WTC11 (cell line): ENCODE results near the gene FAM135A. TPM values are rescaled to one million over a fixed set of nuclear protein-coding genes. Genes with fewer than 3 reads are reported as not detected.
A peak's percentile ranks its signal among the peaks of the same experiment; 100 is the strongest.

Experiments
- ATAC-seq: fragments of 200-7000 bp; cut with Tn5 transposase; 2 replicates; pipeline ENCODE4 v1.10.0; 2021; ENCODE audit warnings: mild to moderate bottlenecking, moderate library complexity
- CTCF ChIA-PET: fragments of 300-600 bp; sonication (Branson Sonifier 250); formaldehyde crosslinking; loops from one replicate; lab custom pipeline; 2021; ENCODE audit warnings: antibody characterized with exemption; lab: Charles Lee
- POLR2A ChIA-PET: fragments of 350-600 bp; sonication (Branson Sonifier 250); formaldehyde crosslinking; loops from one replicate; lab custom pipeline; 2021; ENCODE audit warnings: antibody characterized with exemption; lab: Charles Lee
- DNase-seq: peaks from one replicate; pipeline ENCODE4 v3.0.0; 2021; ENCODE audit warnings: low spot score
- H3K27ac Mint-ChIP-seq: 2 replicates; pipeline ENCODE4 v1.8.0; 2021; ENCODE audit warnings: mixed read lengths
- H3K27me3 Mint-ChIP-seq: 2 replicates; pipeline ENCODE4 v1.8.0; 2021; ENCODE audit warnings: low read depth, mild to moderate bottlenecking, moderate library complexity, mixed read lengths
- H3K36me3 Mint-ChIP-seq: 2 replicates; pipeline ENCODE4 v1.8.0; 2021; ENCODE audit warnings: mixed read lengths
- H3K4me1 Mint-ChIP-seq: 2 replicates; pipeline ENCODE4 v1.8.0; 2022; ENCODE audit warnings: mixed read lengths
- H3K4me3 Mint-ChIP-seq: 2 replicates; pipeline ENCODE4 v1.8.0; 2021; ENCODE audit warnings: mild to moderate bottlenecking, moderate library complexity, mixed read lengths
- H3K9me3 Mint-ChIP-seq: 2 replicates; pipeline ENCODE4 v1.8.0; 2021; ENCODE audit warnings: mixed read lengths
- ATF2 ChIP-seq: sonication (generic); formaldehyde crosslinking; IDR thresholded peaks from 2 replicates; pipeline ENCODE4 v1.8.1; 2022; ENCODE audit warnings: low read depth, missing genetic modification reagents, borderline replicate concordance
- ERG ChIP-seq: fragments of 250-450 bp; sonication (Bioruptor Pico); IDR thresholded peaks from 2 replicates; pipeline ENCODE4 v1.8.0; 2021; ENCODE audit warnings: mild to moderate bottlenecking
- ETV6 ChIP-seq: sonication (generic); formaldehyde crosslinking; IDR thresholded peaks from 2 replicates; pipeline ENCODE4 v1.8.1; 2022; ENCODE audit warnings: mild to moderate bottlenecking, missing genetic modification reagents
- NFYB ChIP-seq: sonication (generic); formaldehyde crosslinking; conservative IDR thresholded peaks from 2 replicates; pipeline ENCODE4 v1.8.0; 2022; ENCODE audit warnings: low read depth, missing genetic modification reagents
- NR3C1 ChIP-seq: sonication (generic); formaldehyde crosslinking; conservative IDR thresholded peaks from 2 replicates; pipeline ENCODE4 v1.8.1; 2023; ENCODE audit warnings: low read depth, mild to moderate bottlenecking, missing genetic modification reagents
- OVOL2 ChIP-seq: fragments of 250-450 bp; sonication (Bioruptor Pico); IDR thresholded peaks from 2 replicates; pipeline ENCODE4 v1.9.0; 2021; ENCODE audit warnings: mild to moderate bottlenecking, borderline replicate concordance
- SMAD3 ChIP-seq: sonication (generic); formaldehyde crosslinking; IDR thresholded peaks from 2 replicates; pipeline ENCODE4 v1.8.0; 2022; ENCODE audit warnings: missing genetic modification reagents, mild to moderate bottlenecking, borderline replicate concordance
- ZNF232 ChIP-seq: sonication (generic); formaldehyde crosslinking; IDR thresholded peaks from 2 replicates; pipeline ENCODE4 v1.8.0; 2022; ENCODE audit warnings: mild to moderate bottlenecking, missing genetic modification reagents
- ZNF317 ChIP-seq: sonication (generic); formaldehyde crosslinking; IDR thresholded peaks from 2 replicates; pipeline ENCODE4 v1.8.1; 2023; ENCODE audit warnings: low read depth, mild to moderate bottlenecking, moderate library complexity, missing genetic modification reagents, borderline replicate concordance
- ZNF396 ChIP-seq: fragments of 250-450 bp; sonication (Bioruptor Pico); IDR thresholded peaks from 2 replicates; pipeline ENCODE4 v1.8.0; 2021; ENCODE audit warnings: mild to moderate bottlenecking, moderate library complexity, borderline replicate concordance
- ZSCAN18 ChIP-seq: fragments of 250-450 bp; sonication (Bioruptor Pico); IDR thresholded peaks from 2 replicates; pipeline ENCODE4 v2.1.2; 2022; ENCODE audit warnings: mild to moderate bottlenecking, moderate library complexity
- total RNA-seq: library from RNA; stranded (reverse); gene quantifications from 3 replicates; pipeline ENCODE4 v1.2.3, GENCODE V29; 2021
- TF ChIP-seq, protein P1 (sequence below): fragments of 250-450 bp; sonication (Bioruptor Pico); IDR thresholded peaks from 2 replicates; pipeline ENCODE4 v1.9.0; 2021; ENCODE audit warnings: mild to moderate bottlenecking
- TF ChIP-seq, protein P2 (sequence below): sonication (generic); formaldehyde crosslinking; IDR thresholded peaks from 2 replicates; pipeline ENCODE4 v1.8.0; 2023; ENCODE audit warnings: missing genetic modification reagents
- TF ChIP-seq, protein P3 (sequence below): sonication (generic); formaldehyde crosslinking; IDR thresholded peaks from 2 replicates; pipeline ENCODE4 v1.8.1; 2022; ENCODE audit warnings: low read depth, mild to moderate bottlenecking, moderate library complexity, missing genetic modification reagents, borderline replicate concordance
- TF ChIP-seq, protein P4 (sequence below): sonication (generic); formaldehyde crosslinking; IDR thresholded peaks from 2 replicates; pipeline ENCODE4 v1.8.1; 2022; ENCODE audit warnings: mild to moderate bottlenecking, moderate library complexity, missing genetic modification reagents
- TF ChIP-seq, protein P5 (sequence below): sonication (generic); formaldehyde crosslinking; IDR thresholded peaks from 2 replicates; pipeline ENCODE4 v1.8.1; 2023; ENCODE audit warnings: mild to moderate bottlenecking, moderate library complexity, missing genetic modification reagents

Gene FAM135A
- total RNA-seq, 1 experiment from 2014 or later: 32.9 TPM

- TF ChIP-seq, protein P1, sequence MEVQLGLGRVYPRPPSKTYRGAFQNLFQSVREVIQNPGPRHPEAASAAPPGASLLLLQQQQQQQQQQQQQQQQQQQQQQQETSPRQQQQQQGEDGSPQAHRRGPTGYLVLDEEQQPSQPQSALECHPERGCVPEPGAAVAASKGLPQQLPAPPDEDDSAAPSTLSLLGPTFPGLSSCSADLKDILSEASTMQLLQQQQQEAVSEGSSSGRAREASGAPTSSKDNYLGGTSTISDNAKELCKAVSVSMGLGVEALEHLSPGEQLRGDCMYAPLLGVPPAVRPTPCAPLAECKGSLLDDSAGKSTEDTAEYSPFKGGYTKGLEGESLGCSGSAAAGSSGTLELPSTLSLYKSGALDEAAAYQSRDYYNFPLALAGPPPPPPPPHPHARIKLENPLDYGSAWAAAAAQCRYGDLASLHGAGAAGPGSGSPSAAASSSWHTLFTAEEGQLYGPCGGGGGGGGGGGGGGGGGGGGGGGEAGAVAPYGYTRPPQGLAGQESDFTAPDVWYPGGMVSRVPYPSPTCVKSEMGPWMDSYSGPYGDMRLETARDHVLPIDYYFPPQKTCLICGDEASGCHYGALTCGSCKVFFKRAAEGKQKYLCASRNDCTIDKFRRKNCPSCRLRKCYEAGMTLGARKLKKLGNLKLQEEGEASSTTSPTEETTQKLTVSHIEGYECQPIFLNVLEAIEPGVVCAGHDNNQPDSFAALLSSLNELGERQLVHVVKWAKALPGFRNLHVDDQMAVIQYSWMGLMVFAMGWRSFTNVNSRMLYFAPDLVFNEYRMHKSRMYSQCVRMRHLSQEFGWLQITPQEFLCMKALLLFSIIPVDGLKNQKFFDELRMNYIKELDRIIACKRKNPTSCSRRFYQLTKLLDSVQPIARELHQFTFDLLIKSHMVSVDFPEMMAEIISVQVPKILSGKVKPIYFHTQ (CRISPR knock-in tag): no peak
Observed at GRCh38 chr6:70396163-70396562, 17.1 kb upstream of the FAM135A start (continued).

GRCh38 chr6:70396796-70397729 is 16.2 kb upstream of the FAM135A start:
- Mint-ChIP-seq H3K27ac (peak overlapping the region; percentile 80), H3K27me3 (no peaks in the 10 kb centered on the region), H3K36me3 (no peaks in the 10 kb centered on the region), H3K4me3 (no peak overlapping the region), H3K9me3 (peaks cover 5% of the 10 kb centered on the region), H3K4me1 (peaks cover 15% of the 10 kb centered on the region)
- TF ChIP-seq NFYB (CRISPR knock-in tag): no peak
- TF ChIP-seq, protein P2, sequence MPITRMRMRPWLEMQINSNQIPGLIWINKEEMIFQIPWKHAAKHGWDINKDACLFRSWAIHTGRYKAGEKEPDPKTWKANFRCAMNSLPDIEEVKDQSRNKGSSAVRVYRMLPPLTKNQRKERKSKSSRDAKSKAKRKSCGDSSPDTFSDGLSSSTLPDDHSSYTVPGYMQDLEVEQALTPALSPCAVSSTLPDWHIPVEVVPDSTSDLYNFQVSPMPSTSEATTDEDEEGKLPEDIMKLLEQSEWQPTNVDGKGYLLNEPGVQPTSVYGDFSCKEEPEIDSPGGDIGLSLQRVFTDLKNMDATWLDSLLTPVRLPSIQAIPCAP (CRISPR knock-in tag): no peak
- no peak for TF ChIP-seq OVOL2 (CRISPR knock-in tag)
- TF ChIP-seq, protein P3, sequence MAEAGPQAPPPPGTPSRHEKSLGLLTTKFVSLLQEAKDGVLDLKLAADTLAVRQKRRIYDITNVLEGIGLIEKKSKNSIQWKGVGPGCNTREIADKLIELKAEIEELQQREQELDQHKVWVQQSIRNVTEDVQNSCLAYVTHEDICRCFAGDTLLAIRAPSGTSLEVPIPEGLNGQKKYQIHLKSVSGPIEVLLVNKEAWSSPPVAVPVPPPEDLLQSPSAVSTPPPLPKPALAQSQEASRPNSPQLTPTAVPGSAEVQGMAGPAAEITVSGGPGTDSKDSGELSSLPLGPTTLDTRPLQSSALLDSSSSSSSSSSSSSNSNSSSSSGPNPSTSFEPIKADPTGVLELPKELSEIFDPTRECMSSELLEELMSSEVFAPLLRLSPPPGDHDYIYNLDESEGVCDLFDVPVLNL (CRISPR knock-in tag): no peak
- TF ChIP-seq, protein P4, sequence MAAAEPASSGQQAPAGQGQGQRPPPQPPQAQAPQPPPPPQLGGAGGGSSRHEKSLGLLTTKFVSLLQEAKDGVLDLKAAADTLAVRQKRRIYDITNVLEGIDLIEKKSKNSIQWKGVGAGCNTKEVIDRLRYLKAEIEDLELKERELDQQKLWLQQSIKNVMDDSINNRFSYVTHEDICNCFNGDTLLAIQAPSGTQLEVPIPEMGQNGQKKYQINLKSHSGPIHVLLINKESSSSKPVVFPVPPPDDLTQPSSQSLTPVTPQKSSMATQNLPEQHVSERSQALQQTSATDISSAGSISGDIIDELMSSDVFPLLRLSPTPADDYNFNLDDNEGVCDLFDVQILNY (CRISPR knock-in tag): no peak
- TF ChIP-seq, protein P5, sequence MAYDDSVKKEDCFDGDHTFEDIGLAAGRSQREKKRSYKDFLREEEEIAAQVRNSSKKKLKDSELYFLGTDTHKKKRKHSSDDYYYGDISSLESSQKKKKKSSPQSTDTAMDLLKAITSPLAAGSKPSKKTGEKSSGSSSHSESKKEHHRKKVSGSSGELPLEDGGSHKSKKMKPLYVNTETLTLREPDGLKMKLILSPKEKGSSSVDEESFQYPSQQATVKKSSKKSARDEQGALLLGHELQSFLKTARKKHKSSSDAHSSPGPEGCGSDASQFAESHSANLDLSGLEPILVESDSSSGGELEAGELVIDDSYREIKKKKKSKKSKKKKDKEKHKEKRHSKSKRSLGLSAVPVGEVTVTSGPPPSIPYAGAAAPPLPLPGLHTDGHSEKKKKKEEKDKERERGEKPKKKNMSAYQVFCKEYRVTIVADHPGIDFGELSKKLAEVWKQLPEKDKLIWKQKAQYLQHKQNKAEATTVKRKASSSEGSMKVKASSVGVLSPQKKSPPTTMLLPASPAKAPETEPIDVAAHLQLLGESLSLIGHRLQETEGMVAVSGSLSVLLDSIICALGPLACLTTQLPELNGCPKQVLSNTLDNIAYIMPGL (CRISPR knock-in tag): no peak
- no peak for TF ChIP-seq ZNF317 (CRISPR knock-in tag)
- TF ChIP-seq ETV6 (CRISPR knock-in tag): no peak
- DNase-seq: no peak
- POLR2A ChIA-PET: no interaction called here
- CTCF ChIA-PET: interaction anchor here (1.4 kb wide), 1 partner anchor 87 kb away, joined by 3 read pairs; no protein-coding TSS in a partner anchor
- peak; percentile 50 for ATAC-seq

DNA sequence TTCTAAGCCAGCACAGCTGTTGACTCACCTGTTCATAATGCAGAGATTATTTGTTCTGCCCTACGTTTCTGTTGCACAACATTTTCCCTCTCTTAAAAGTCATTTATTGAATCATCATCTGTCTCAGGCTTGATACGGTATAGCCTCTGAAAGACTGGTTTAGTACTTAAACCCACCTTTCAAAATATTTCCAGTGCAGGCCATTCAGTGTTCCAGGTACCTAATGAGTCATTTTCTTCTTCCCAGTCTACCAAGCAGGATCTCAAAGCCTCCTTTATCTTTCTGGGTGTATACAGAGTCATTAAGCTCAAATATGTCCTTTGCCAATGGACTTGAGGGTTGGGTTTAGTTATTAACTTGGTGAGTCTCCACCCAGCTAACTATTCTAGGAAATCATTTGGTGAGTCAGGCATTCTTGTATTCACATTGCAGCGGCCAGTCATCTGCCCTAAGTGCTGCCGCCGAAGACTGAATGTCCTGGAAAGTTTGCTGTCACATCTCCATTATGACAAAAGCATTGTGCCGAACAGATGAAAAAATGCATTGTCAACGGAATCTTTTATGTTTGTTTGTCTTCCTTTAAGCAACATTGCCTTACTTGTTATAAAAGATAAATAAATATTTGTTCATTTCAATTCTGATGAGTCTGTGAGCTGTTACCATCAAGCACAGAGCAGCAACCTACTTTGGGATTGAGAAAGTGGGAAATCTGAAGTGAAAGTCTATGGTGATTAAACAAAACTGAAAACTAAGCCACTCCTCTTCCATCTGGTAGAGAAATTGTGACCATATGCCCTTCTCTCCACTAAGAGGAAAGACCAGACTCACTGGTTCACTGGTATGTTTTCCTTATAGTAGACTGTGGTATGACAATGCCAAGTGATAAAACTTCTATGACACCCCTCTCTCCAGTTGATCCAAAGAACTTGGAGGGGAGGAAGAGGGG is 14.3 kb upstream of the FAM135A start:
- Mint-ChIP-seq H3K9me3 (no peaks in the 10 kb centered on the region), H3K27me3 (peaks cover 4% of the 10 kb centered on the region; the same call in 1 of the 2 replicates), H3K4me3 (no peak overlapping the region), H3K27ac (no peak overlapping the region), H3K4me1 (peaks cover 15% of the 10 kb centered on the region), H3K36me3 (no peaks in the 10 kb centered on the region)
- CTCF ChIA-PET: no interaction called here
- ATAC-seq: no peak
- POLR2A ChIA-PET: no interaction called here
- no peak for DNase-seq
- TF ChIP-seq ZNF396 (CRISPR knock-in tag) (no peak), ZSCAN18 (CRISPR knock-in tag) (no peak), ZNF317 (CRISPR knock-in tag) (no peak), ZNF232 (no peak), ERG (CRISPR knock-in tag) (no peak), NR3C1 (no peak), ATF2 (CRISPR knock-in tag) (no peak), SMAD3 (CRISPR knock-in tag) (no peak)
